GM19043 (cell line): ENCODE measurements around the gene SPDYC.
A peak's percentile ranks its signal among the peaks of the same experiment; 100 is the strongest.
"Not testable (repeated sequence)": the region's sequence is repeated elsewhere in the genome, so short reads cannot be mapped to it uniquely, and the experiment has no call there.

ENCODE experiments used
- ATAC-seq: cut with Tn5 transposase; IDR thresholded peaks from one replicate; pipeline ENCODE4 v1.9.1; 2021; ENCODE audit warnings: low read depth; ENCODE audit not compliant: unreplicated experiment

The SPDYC gene

GRCh38 chr11:65133724-65134123 is 36.3 kb upstream of the SPDYC start:
- ATAC-seq: no peak

GRCh38 chr11:65134240-65134951 is 35.6 kb upstream of the SPDYC start, which contains the start of gene SYVN1:
SYVN1 (minus strand) TSS chr11:65134519; CDS start chr11:65133601, 918 bp downstream.
- ATAC-seq: peak; percentile 44

GRCh38 chr11:65134952-65135632 is 34.9 kb upstream of the SPDYC start:
- peak; percentile 62 for ATAC-seq

GRCh38 chr11:65135633-65136145 is 34.3 kb upstream of the SPDYC start:
- no peak for ATAC-seq

- ATAC-seq: no peak
These were observed 33.4 kb upstream of the SPDYC start for GRCh38 chr11:65136515-65137096.

- ATAC-seq: no peak
These were observed 28.0 kb upstream of the SPDYC start for GRCh38 chr11:65141896-65142494.

- no peak for ATAC-seq
These were observed 22.5 kb upstream of the SPDYC start for GRCh38 chr11:65147352-65148075.

GRCh38 chr11:65148657-65149056 is 21.4 kb upstream of the SPDYC start:
- no peak for ATAC-seq

- not testable (repeated sequence) for ATAC-seq
These were observed 19.9 kb upstream of the SPDYC start for GRCh38 chr11:65150131-65150508.

GRCh38 chr11:65150509-65151299 is 19.3 kb upstream of the SPDYC start:
- ATAC-seq: no peak

GRCh38 chr11:65151331-65151899 is 18.6 kb upstream of the SPDYC start:
- no peak for ATAC-seq

GRCh38 chr11:65152122-65152521 is 17.9 kb upstream of the SPDYC start:
- no peak for ATAC-seq

- no peak for ATAC-seq
These were observed 13.8 kb upstream of the SPDYC start for GRCh38 chr11:65156256-65156655.

- ATAC-seq: no peak
These were observed 13.1 kb upstream of the SPDYC start for GRCh38 chr11:65156926-65157325.

GRCh38 chr11:65157336-65157735 is 12.7 kb upstream of the SPDYC start:
- ATAC-seq: no peak

GRCh38 chr11:65159012-65159411 is 11.0 kb upstream of the SPDYC start:
- peak; percentile 45 for ATAC-seq

GRCh38 chr11:65160643-65161042 is 9.4 kb upstream of the SPDYC start:
- ATAC-seq: no peak

GRCh38 chr11:65163684-65164083 is 6.3 kb upstream of the SPDYC start:
- ATAC-seq: no peak
